GM21576 (cell line): ENCODE data around the gene RASGEF1C.
A peak's percentile ranks its signal among the peaks of the same experiment; 100 is the strongest.
"Not testable (repeated sequence)": the region's sequence is repeated elsewhere in the genome, so short reads cannot be mapped to it uniquely, and the experiment has no call there.

Experiments
- ATAC-seq: cut with Tn5 transposase; IDR thresholded peaks from one replicate; pipeline ENCODE4 v1.9.1; 2021; ENCODE audit warnings: mild to moderate bottlenecking, moderate library complexity; ENCODE audit not compliant: unreplicated experiment

Gene RASGEF1C

GRCh38 chr5:180211761-180212035 lies 2.7 kb upstream of the RASGEF1C start:
- no peak for ATAC-seq

- no peak for ATAC-seq
Measured at GRCh38 chr5:180210961-180211760, 2.1 kb upstream of the RASGEF1C start.

GRCh38 chr5:180210077-180210476 lies 1.1 kb upstream of the RASGEF1C start:
- not testable (repeated sequence) for ATAC-seq

- peak; percentile 19 for ATAC-seq
Measured at GRCh38 chr5:180208435-180209081, 453 bp downstream of the RASGEF1C start.

- ATAC-seq, result no peak
Measured at GRCh38 chr5:180208038-180208434, 975 bp downstream of the RASGEF1C start.

GRCh38 chr5:180207593-180207992 lies 1.4 kb downstream of the RASGEF1C start:
- ATAC-seq, result no peak

GRCh38 chr5:180206993-180207392 lies 2.0 kb downstream of the RASGEF1C start:
- no peak for ATAC-seq

- ATAC-seq, result no peak
Measured at GRCh38 chr5:180205916-180206315, 3.1 kb downstream of the RASGEF1C start.

- ATAC-seq, result no peak
Measured at GRCh38 chr5:180204276-180204819, 4.7 kb downstream of the RASGEF1C start.

GRCh38 chr5:180202939-180203573 lies 6.0 kb downstream of the RASGEF1C start:
- ATAC-seq, result no peak

GRCh38 chr5:180201051-180201987 lies 7.7 kb downstream of the RASGEF1C start:
- no peak for ATAC-seq

- ATAC-seq, result no peak
Measured at GRCh38 chr5:180199390-180199789, 9.6 kb downstream of the RASGEF1C start.

- ATAC-seq, result no peak
Measured at GRCh38 chr5:180198208-180198607, 10.8 kb downstream of the RASGEF1C start.

- no peak for ATAC-seq
Measured at GRCh38 chr5:180197016-180197702, 11.9 kb downstream of the RASGEF1C start.

- ATAC-seq, result no peak
Measured at GRCh38 chr5:180194410-180195345, 14.3 kb downstream of the RASGEF1C start.

GRCh38 chr5:180193749-180194375 lies 15.1 kb downstream of the RASGEF1C start:
- ATAC-seq, result no peak

- ATAC-seq, result no peak
Measured at GRCh38 chr5:180191716-180192115, 17.3 kb downstream of the RASGEF1C start.

GRCh38 chr5:180187767-180188166 lies 21.2 kb downstream of the RASGEF1C start:
- no peak for ATAC-seq

GRCh38 chr5:180180846-180181245 lies 28.2 kb downstream of the RASGEF1C start:
- ATAC-seq, result no peak
